Smooth muscle cell (in vitro differentiated cells): ENCODE measurements around the gene CRTC2. TPM values are rescaled to one million over a fixed set of nuclear protein-coding genes. Genes with fewer than 3 reads are reported as not detected.

Experiments used
- DNase-seq: peaks from one replicate; lab custom pipeline; 2025; ENCODE audit not compliant: unreplicated experiment; lab: John Stamatoyannopoulos, UW
- H2AFZ ChIP-seq: fragments of 200-600 bp; sonication (generic); 2 replicates; pipeline ENCODE4 v1.6.0; 2016; ENCODE audit warnings: antibody characterized with exemption, low read depth, mild to moderate bottlenecking
- H3F3A ChIP-seq: fragments of 200-600 bp; sonication (generic); 2 replicates; pipeline ENCODE4 v1.6.0; 2017; ENCODE audit warnings: antibody characterized with exemption, low read depth
- H3K27ac ChIP-seq: fragments of 200-600 bp; sonication (generic); 2 replicates; pipeline ENCODE4 v1.5.1; 2016; ENCODE audit warnings: low read depth, mild to moderate bottlenecking
- H3K27me3 ChIP-seq: fragments of 200-600 bp; sonication (generic); 2 replicates; pipeline ENCODE4 v1.6.1; 2016; ENCODE audit warnings: low read depth, mild to moderate bottlenecking
- H3K36me3 ChIP-seq: fragments of 200-600 bp; sonication (generic); 2 replicates; pipeline ENCODE4 v1.5.1; 2016; ENCODE audit warnings: low read depth
- H3K4me1 ChIP-seq: fragments of 200-600 bp; sonication (generic); 2 replicates; pipeline ENCODE4 v1.5.1; 2016; ENCODE audit warnings: low read depth
- H3K4me2 ChIP-seq: fragments of 200-600 bp; sonication (generic); 2 replicates; pipeline ENCODE4 v1.6.0; 2016; ENCODE audit warnings: mild to moderate bottlenecking
- H3K4me3 ChIP-seq: fragments of 200-600 bp; sonication (generic); 2 replicates; pipeline ENCODE4 v1.5.1; 2016; ENCODE audit warnings: mild to moderate bottlenecking
- H3K79me2 ChIP-seq: fragments of 200-600 bp; sonication (generic); 2 replicates; pipeline ENCODE4 v1.6.0; 2016; ENCODE audit warnings: low read depth, mild to moderate bottlenecking
- H3K9ac ChIP-seq: fragments of 200-600 bp; sonication (generic); 2 replicates; pipeline ENCODE4 v1.6.0; 2016; ENCODE audit warnings: low read depth
- H3K9me3 ChIP-seq: fragments of 200-600 bp; sonication (generic); replicated peaks from 2 replicates; pipeline ENCODE4 v1.5.1; 2016; ENCODE audit warnings: low read depth
- H4K20me1 ChIP-seq: fragments of 200-600 bp; sonication (generic); 2 replicates; pipeline ENCODE4 v1.6.0; 2016; ENCODE audit warnings: low read depth
- CTCF ChIP-seq: fragments of 200-600 bp; sonication (generic); IDR thresholded peaks from 2 replicates; pipeline ENCODE4 v1.5.1; 2017; ENCODE audit warnings: borderline replicate concordance, mild to moderate bottlenecking, antibody characterized with exemption; ENCODE audit not compliant: insufficient read depth, poor library complexity, severe bottlenecking
- WGBS: methylation state at CpG from one replicate; pipeline ENCODE4 v1.1.7; 2016; ENCODE audit warnings: low lambda C conversion rate; 5-methylcytosine and 5-hydroxymethylcytosine counted together
- polyA plus RNA-seq: library from polyadenylated mRNA; unstranded; fragments of >200 nt; fragmentation: Nextera tagmentation; extraction: Ambion mirVana; gene quantifications from 2 replicates; pipeline ENCODE4 v1.2.1, GENCODE V29; 2016
- total RNA-seq: library from RNA; depleted of rRNA; stranded (reverse); fragments of >200 nt; gene quantifications from 2 replicates; pipeline ENCODE4 v1.2.3, GENCODE V29; 2014

CRTC2 gene
- total and polyA plus RNA-seq, 2 experiments from 2014 or later, result 9.9 to 24.6 TPM

GRCh38 chr1:153933430-153933829 is 25.0 kb downstream of the CRTC2 start:
- Histone ChIP-seq H2AFZ (no peak overlapping the region), H3K9me3 (no peaks in the 10 kb centered on the region), H3K9ac (no peak overlapping the region)

GRCh38 chr1:153932156-153933131 is 26.0 kb downstream of the CRTC2 start:
- TF ChIP-seq CTCF, result no peak
- WGBS, result 97% methylated on average over 18 of the region's 18 CpGs
- H3K4me2 ChIP-seq, result no peak overlapping the region

More at GRCh38 chr1:153933430-153933829, 25.0 kb downstream of the CRTC2 start:
- no peaks in the 10 kb centered on the region for H3K36me3 ChIP-seq
- H3K79me2 ChIP-seq, result no peaks in the 10 kb centered on the region
- H3K4me1 ChIP-seq, result no peaks in the 10 kb centered on the region
- DNase-seq, result no peak
- H3K27ac ChIP-seq, result no peak overlapping the region
- no peaks in the 10 kb centered on the region for H4K20me1 ChIP-seq
- H3K4me3 ChIP-seq, result no peak overlapping the region
- H3F3A ChIP-seq, result no peaks in the 10 kb centered on the region
- no peak overlapping the region for H3K4me2 ChIP-seq
- WGBS, result 96% methylated on average over 10 of the region's 14 CpGs
- no peak for TF ChIP-seq CTCF
- H3K27me3 ChIP-seq, result no peaks in the 10 kb centered on the region

GRCh38 chr1:153929981-153930948 is 28.1 kb downstream of the CRTC2 start:
- Histone ChIP-seq H3K27me3 (no peaks in the 10 kb centered on the region), H3K9me3 (no peaks in the 10 kb centered on the region), H4K20me1 (no peaks in the 10 kb centered on the region), H3K9ac (no peak overlapping the region), H3K79me2 (no peaks in the 10 kb centered on the region), H3K36me3 (no peaks in the 10 kb centered on the region), H3K4me2 (no peak overlapping the region), H2AFZ (no peak overlapping the region), H3F3A (no peaks in the 10 kb centered on the region), H3K4me3 (no peak overlapping the region), H3K27ac (no peak overlapping the region), H3K4me1 (no peaks in the 10 kb centered on the region)
- DNase-seq, result no peak
- TF ChIP-seq CTCF, result no peak
- 96% methylated on average over 14 of the region's 14 CpGs for WGBS

More at GRCh38 chr1:153932156-153933131, 26.0 kb downstream of the CRTC2 start:
- Histone ChIP-seq H4K20me1 (no peaks in the 10 kb centered on the region), H3K27me3 (no peaks in the 10 kb centered on the region), H3K36me3 (no peaks in the 10 kb centered on the region), H3K79me2 (no peaks in the 10 kb centered on the region), H3K9me3 (no peaks in the 10 kb centered on the region), H3K4me3 (no peak overlapping the region), H3K9ac (no peak overlapping the region), H3F3A (no peaks in the 10 kb centered on the region), H2AFZ (no peak overlapping the region), H3K27ac (no peak overlapping the region), H3K4me1 (no peaks in the 10 kb centered on the region)
- no peak for DNase-seq
